Subcutaneous adipose tissue (tissue), 4 donors: ENCODE data around the gene IL25. TPM values are rescaled to one million over a fixed set of nuclear protein-coding genes. Genes with fewer than 3 reads are reported as not detected.

ENCODE experiments used
- CTCF ChIP-seq: fragments of 450-650 bp; IDR thresholded peaks from one replicate; pipeline ENCODE4 v1.5.1; 2016; ENCODE audit warnings: low read depth, mild to moderate bottlenecking, control low read depth, antibody characterized with exemption, moderate library complexity
- total RNA-seq, 4 donors: library from RNA; depleted of rRNA; stranded (reverse); fragments of >200 nt; gene quantifications; one replicate each; pipeline ENCODE4 v1.1.0, GENCODE V29; 2016

Gene IL25
- total RNA-seq, 4 donors from 2014 or later: not detected

GRCh38 chr14:23387916-23388882 lies 15.6 kb downstream of the IL25 start:
- no peak for TF ChIP-seq CTCF

- no peak for TF ChIP-seq CTCF
Measured at GRCh38 chr14:23388996-23389395, 16.4 kb downstream of the IL25 start.

- TF ChIP-seq CTCF: no peak
Measured at GRCh38 chr14:23389396-23389795, 16.8 kb downstream of the IL25 start.

- TF ChIP-seq CTCF: no peak
Measured at GRCh38 chr14:23392613-23393012, 20.0 kb downstream of the IL25 start.

GRCh38 chr14:23396126-23396525 lies 23.5 kb downstream of the IL25 start:
- no peak for TF ChIP-seq CTCF

GRCh38 chr14:23396781-23397407 lies 24.3 kb downstream of the IL25 start:
- no peak for TF ChIP-seq CTCF

GRCh38 chr14:23398348-23398747 lies 25.7 kb downstream of the IL25 start:
- TF ChIP-seq CTCF: no peak
